CD14-positive monocyte (primary cell): Measurements from ENCODE around the gene RIC8A. TPM values are rescaled to one million over a fixed set of nuclear protein-coding genes. Genes with fewer than 3 reads are reported as not detected.
A peak's percentile ranks its signal among the peaks of the same experiment; 100 is the strongest.

ENCODE experiments used
- DNase-seq, 3 donors: peaks; one replicate each; pipeline ENCODE4 v3.0.0-alpha.2; 2011 to 2022
- H2AFZ ChIP-seq: 2 replicates; pipeline ENCODE4 v1.6.0; 2012; ENCODE audit warnings: mild to moderate bottlenecking, low read depth, low read length, inconsistent platforms; ENCODE audit not compliant: insufficient read depth, poor library complexity, severe bottlenecking
- H3K27ac ChIP-seq, 2 donors: 1 replicate in 1 of 2; 2 replicates in 1 of 2; pipeline ENCODE4 v1.5.1; 2012 to 2013; ENCODE audit warnings: low read length in 2 of 2, control low read depth in 1 of 2, inconsistent platforms in 1 of 2, low read depth in 1 of 2, mild to moderate bottlenecking in 1 of 2
- H3K27me3 ChIP-seq, 2 donors: one replicate each; pipeline versions ENCODE4 v1.6.0 to v1.6.1; 2011 to 2013; ENCODE audit warnings: low read length in 2 of 2; ENCODE audit not compliant: control insufficient read depth in 2 of 2, insufficient read depth in 2 of 2
- H3K36me3 ChIP-seq, 2 donors: replicated peaks in 1 of 2; 1 replicate in 1 of 2; 2 replicates in 1 of 2; pipeline versions ENCODE4 v1.5.1 to v1.6.1; 2012 to 2013; ENCODE audit warnings: low read length in 2 of 2, control low read depth in 1 of 2, inconsistent platforms in 1 of 2, mild to moderate bottlenecking in 1 of 2; ENCODE audit not compliant: insufficient read depth in 2 of 2, control insufficient read depth in 1 of 2
- H3K4me1 ChIP-seq, 2 donors: 1 replicate in 1 of 2; 2 replicates in 1 of 2; pipeline versions ENCODE4 v1.5.1 to v1.6.1; 2012 to 2013; ENCODE audit warnings: low read length in 2 of 2, control low read depth in 1 of 2, inconsistent platforms in 1 of 2, mild to moderate bottlenecking in 1 of 2, moderate library complexity in 1 of 2; ENCODE audit not compliant: insufficient read depth in 2 of 2, control insufficient read depth in 1 of 2
- H3K4me2 ChIP-seq: replicated peaks from 2 replicates; pipeline ENCODE3; 2012; ENCODE audit warnings: low read length, moderate library complexity, mild to moderate bottlenecking; ENCODE audit not compliant: poor library complexity, severe bottlenecking; ENCODE audit errors: extremely low read depth
- H3K4me3 ChIP-seq, 3 experiments: fragments of 200-600 bp in 1 of 3; sonication (generic) in 1 of 3; replicated peaks in 1 of 3; 1 replicate in 2 of 3; 2 replicates in 1 of 3; pipeline ENCODE4 v1.5.1; 2011 to 2013; ENCODE audit warnings: low read length in 3 of 3, mild to moderate bottlenecking in 3 of 3, control low read depth in 2 of 3, low read depth in 2 of 3, inconsistent platforms in 1 of 3, moderate library complexity in 1 of 3
- H3K79me2 ChIP-seq: 2 replicates; pipeline ENCODE4 v1.6.0; 2012; ENCODE audit warnings: mild to moderate bottlenecking, control low read depth, inconsistent platforms, low read length, moderate library complexity; ENCODE audit not compliant: insufficient read depth
- H3K9ac ChIP-seq: 2 replicates; pipeline ENCODE4 v1.6.0; 2017; ENCODE audit warnings: low read length, mild to moderate bottlenecking; ENCODE audit not compliant: insufficient read depth, poor library complexity, severe bottlenecking
- H3K9me3 ChIP-seq, 2 donors: replicated peaks in 1 of 2; 1 replicate in 1 of 2; 2 replicates in 1 of 2; pipeline versions ENCODE4 v1.5.1 to v1.6.1; 2012 to 2013; ENCODE audit warnings: low read length in 2 of 2, control low read depth in 1 of 2; ENCODE audit not compliant: control insufficient read depth in 1 of 2, insufficient read depth in 1 of 2
- H4K20me1 ChIP-seq: 2 replicates; pipeline ENCODE4 v1.6.0; 2012; ENCODE audit warnings: mild to moderate bottlenecking, low read length, control low read depth, moderate library complexity; ENCODE audit not compliant: insufficient read depth
- H3K27ac Mint-ChIP-seq, 7 donors: one replicate each; pipeline ENCODE4 v1.8.0; 2020; ENCODE audit warnings: mild to moderate bottlenecking in 7 of 7, mixed read lengths in 7 of 7, moderate library complexity in 6 of 7, inconsistent platforms in 2 of 7
- H3K27me3 Mint-ChIP-seq, 3 donors: one replicate each; pipeline ENCODE4 v1.8.0; 2021 to 2022; ENCODE audit warnings: low read depth in 3 of 3, mild to moderate bottlenecking in 3 of 3, mixed read lengths in 3 of 3, moderate library complexity in 3 of 3, inconsistent platforms in 1 of 3
- H3K36me3 Mint-ChIP-seq, 2 donors: one replicate each; pipeline ENCODE4 v1.8.0; 2020; ENCODE audit warnings: mixed read lengths in 2 of 2, inconsistent platforms in 1 of 2, mild to moderate bottlenecking in 1 of 2
- H3K4me1 Mint-ChIP-seq: one replicate; pipeline ENCODE4 v1.8.0; 2020; ENCODE audit warnings: mild to moderate bottlenecking, mixed read lengths
- H3K4me3 Mint-ChIP-seq, 2 donors: one replicate each; pipeline ENCODE4 v1.8.0; 2020; ENCODE audit warnings: mild to moderate bottlenecking in 2 of 2, mixed read lengths in 2 of 2, moderate library complexity in 1 of 2
- H3K9me3 Mint-ChIP-seq, 7 donors: one replicate each; pipeline ENCODE4 v1.8.0; 2020 to 2022; ENCODE audit warnings: mixed read lengths in 7 of 7, mild to moderate bottlenecking in 6 of 7, moderate library complexity in 6 of 7, inconsistent platforms in 2 of 7
- CTCF ChIP-seq: fragments of 200-600 bp; IDR thresholded peaks from one replicate; pipeline ENCODE4 v1.8.0; 2022; ENCODE audit warnings: antibody characterized with exemption, mild to moderate bottlenecking
- WGBS: methylation state at CpG from one replicate; pipeline ENCODE4 v1.1.5; 2013; ENCODE audit warnings: missing lambda C conversion rate; ENCODE audit not compliant: insufficient coverage; 5-methylcytosine and 5-hydroxymethylcytosine counted together
- intact Hi-C, 2 donors: fragments of 100-400 bp; cut with micrococcal nuclease; formaldehyde crosslinking; loops; one replicate each; pipeline versions ENCODE4 v1.15.0 to v1.15.1; 2023
- polyA plus RNA-seq, 3 donors: library from polyadenylated mRNA; depleted of rRNA in 1 of 3; unstranded in 2 of 3; stranded (reverse) in 1 of 3; fragments of 300-500 nt in 2 of 3; fragments of >200 nt in 1 of 3; fragmentation: Illumina TruSeq in 2 of 3; gene quantifications; 1 replicate in 2 of 3; 2 replicates in 1 of 3; pipeline ENCODE4 v1.2.3, GENCODE V29; 2012 to 2021

Gene RIC8A
- polyA plus RNA-seq, 3 donors: 51.1 to 79.1 (median 56.5) TPM

GRCh38 chr11:198236-198806, 9.2 kb upstream of the RIC8A start:
- H2AFZ ChIP-seq: no peak overlapping the region
- intact Hi-C loops: no loop called here
- peaks cover 0 to 1% of the 10 kb centered on the region in 2 donors for H3K27me3 ChIP-seq
- DNase-seq: no peak
- H3K27ac ChIP-seq: no peak overlapping the region
- H3K27me3 Mint-ChIP-seq: peaks cover 4 to 13% (median 9%) of the 10 kb centered on the region in 3 donors
- H3K79me2 ChIP-seq: no peaks in the 10 kb centered on the region
- peaks cover 15% of the 10 kb centered on the region for H4K20me1 ChIP-seq
- H3K9me3 ChIP-seq: no peaks in the 10 kb centered on the region
- H3K4me1 Mint-ChIP-seq: peaks cover 22% of the 10 kb centered on the region
- TF ChIP-seq CTCF: no peak
- H3K9ac ChIP-seq: no peak overlapping the region
- H3K36me3 ChIP-seq: peaks cover 0 to 4% of the 10 kb centered on the region in 2 donors
- H3K4me1 ChIP-seq: peaks cover 21 to 24% of the 10 kb centered on the region in 2 donors
- no peak overlapping the region for H3K4me3 Mint-ChIP-seq
- H3K36me3 Mint-ChIP-seq: peaks cover 13 to 20% of the 10 kb centered on the region in 2 donors
- H3K9me3 Mint-ChIP-seq: peaks cover 0 to 2% (median 0%) of the 10 kb centered on the region in 7 donors
- peak overlapping the region in 2 of 7 donors; percentile 31 to 77 for H3K27ac Mint-ChIP-seq
- no peak overlapping the region for H3K4me2 ChIP-seq
- no peak overlapping the region for H3K4me3 ChIP-seq
- WGBS: 91% methylated on average over 14 of the region's 21 CpGs

- H3K9me3 ChIP-seq: no peaks in the 10 kb centered on the region
- H4K20me1 ChIP-seq: peaks cover 23% of the 10 kb centered on the region
- H3K27me3 ChIP-seq: no peaks in the 10 kb centered on the region
- H3K4me1 Mint-ChIP-seq: peaks cover 29% of the 10 kb centered on the region
- peaks cover 21 to 27% of the 10 kb centered on the region in 2 donors for H3K36me3 Mint-ChIP-seq
- intact Hi-C loops: no loop called here
- TF ChIP-seq CTCF: no peak
- H3K4me2 ChIP-seq: no peak overlapping the region
- H3K9ac ChIP-seq: no peak overlapping the region
- no peak overlapping the region for H2AFZ ChIP-seq
- no peak overlapping the region for H3K4me3 ChIP-seq
- 79% methylated on average over 8 of the region's 13 CpGs for WGBS
- DNase-seq: no peak
- peaks cover 0 to 12% of the 10 kb centered on the region in 2 donors for H3K36me3 ChIP-seq
- H3K4me1 ChIP-seq: peaks cover 21 to 28% of the 10 kb centered on the region in 2 donors
- H3K27ac ChIP-seq: no peak overlapping the region
- H3K27me3 Mint-ChIP-seq: peaks cover 4 to 9% (median 5%) of the 10 kb centered on the region in 3 donors
- peaks cover 0 to 2% (median 0%) of the 10 kb centered on the region in 7 donors for H3K9me3 Mint-ChIP-seq
- no peak overlapping the region for H3K27ac Mint-ChIP-seq
- peaks cover 4% of the 10 kb centered on the region for H3K79me2 ChIP-seq
- H3K4me3 Mint-ChIP-seq: no peak overlapping the region
Measured at GRCh38 chr11:199004-199581, 8.4 kb upstream of the RIC8A start.
